Mesenchymal stem cell (in vitro differentiated cells and primary cell): Measurements from ENCODE around the gene KCTD17.
A peak's percentile ranks its signal among the peaks of the same experiment; 100 is the strongest.

Experiments
- DNase-seq: peaks from one replicate; pipeline ENCODE4 v3.0.0-alpha.2; 2013
- H2AFZ ChIP-seq: one replicate; pipeline ENCODE4 v1.6.1; 2013; ENCODE audit warnings: low read depth, mild to moderate bottlenecking, control low read depth, inconsistent platforms, low read length, moderate library complexity
- H2AK5ac ChIP-seq: 2 replicates; pipeline ENCODE4 v1.6.1; 2013; ENCODE audit warnings: low read length, moderate library complexity, mild to moderate bottlenecking, inconsistent platforms; ENCODE audit not compliant: severe bottlenecking
- H2BK120ac ChIP-seq: one replicate; pipeline ENCODE4 v1.6.1; 2013; ENCODE audit warnings: low read depth, mild to moderate bottlenecking, inconsistent platforms, low read length, moderate library complexity
- H2BK12ac ChIP-seq, 2 experiments: one replicate each; pipeline ENCODE4 v1.6.1; 2013; ENCODE audit warnings: inconsistent platforms in 2 of 2, low read length in 2 of 2, mild to moderate bottlenecking in 2 of 2, moderate library complexity in 2 of 2, control low read depth in 1 of 2
- H2BK15ac ChIP-seq: one replicate; pipeline ENCODE4 v1.6.1; 2013; ENCODE audit warnings: mild to moderate bottlenecking, low read depth, inconsistent platforms; ENCODE audit not compliant: poor library complexity, severe bottlenecking
- H2BK5ac ChIP-seq: 2 replicates; pipeline ENCODE4 v1.6.1; 2013; ENCODE audit warnings: low read depth, mild to moderate bottlenecking, low read length, control low read depth, inconsistent platforms; ENCODE audit not compliant: poor library complexity, severe bottlenecking
- H3K14ac ChIP-seq, 2 experiments: one replicate each; pipeline ENCODE4 v1.6.1; 2013; ENCODE audit warnings: inconsistent platforms in 2 of 2, low read length in 2 of 2, control low read depth in 1 of 2, mild to moderate bottlenecking in 1 of 2, moderate library complexity in 1 of 2
- H3K18ac ChIP-seq, 2 experiments: one replicate each; pipeline ENCODE4 v1.6.1; 2013; ENCODE audit warnings: inconsistent platforms in 2 of 2, low read length in 2 of 2, control low read depth in 1 of 2, low read depth in 1 of 2, mild to moderate bottlenecking in 1 of 2
- H3K23ac ChIP-seq, 2 experiments: one replicate each; pipeline ENCODE4 v1.6.1; 2013; ENCODE audit warnings: inconsistent platforms in 2 of 2, low read length in 2 of 2, mild to moderate bottlenecking in 2 of 2, moderate library complexity in 2 of 2, control low read depth in 1 of 2
- H3K27ac ChIP-seq: 2 replicates; pipeline ENCODE4 v1.5.1; 2013; ENCODE audit warnings: mild to moderate bottlenecking, moderate library complexity, low read length, control low read depth, inconsistent platforms; ENCODE audit not compliant: poor library complexity, severe bottlenecking
- H3K27me3 ChIP-seq, 2 experiments: 2 replicates each; pipeline versions ENCODE4 v1.6.1 to v1.7.0; 2013; ENCODE audit warnings: low read length in 2 of 2, mild to moderate bottlenecking in 2 of 2, moderate library complexity in 2 of 2, control low read depth in 1 of 2, inconsistent platforms in 1 of 2; ENCODE audit not compliant: control insufficient read depth in 1 of 2, insufficient read depth in 1 of 2
- H3K36me3 ChIP-seq, 2 experiments: 2 replicates each; pipeline versions ENCODE4 v1.6.1 to v1.7.0; 2013; ENCODE audit warnings: low read length in 2 of 2, control low read depth in 1 of 2, inconsistent platforms in 1 of 2, low read depth in 1 of 2, mild to moderate bottlenecking in 1 of 2; ENCODE audit not compliant: insufficient read depth in 2 of 2, control insufficient read depth in 1 of 2
- H3K4ac ChIP-seq, 2 experiments: one replicate each; pipeline ENCODE4 v1.6.1; 2013; ENCODE audit warnings: inconsistent platforms in 2 of 2, low read length in 2 of 2, mild to moderate bottlenecking in 2 of 2, moderate library complexity in 2 of 2, control low read depth in 1 of 2, low read depth in 1 of 2
- H3K4me1 ChIP-seq: 2 replicates; pipeline ENCODE4 v1.6.1; 2013; ENCODE audit warnings: low read depth, low read length, control low read depth; ENCODE audit not compliant: control insufficient read depth, insufficient read depth
- H3K4me2 ChIP-seq: 2 replicates; pipeline ENCODE4 v1.6.1; 2013; ENCODE audit warnings: low read length, mild to moderate bottlenecking, inconsistent platforms; ENCODE audit not compliant: poor library complexity, severe bottlenecking
- H3K4me3 ChIP-seq, 2 experiments: 2 replicates each; pipeline versions ENCODE4 v1.5.1 to v1.7.0; 2013; ENCODE audit warnings: low read length in 2 of 2, mild to moderate bottlenecking in 2 of 2, control low read depth in 1 of 2, low read depth in 1 of 2; ENCODE audit not compliant: insufficient read depth in 1 of 2
- H3K79me1 ChIP-seq: replicated peaks from 2 replicates; pipeline ENCODE4 v1.6.1; 2013; ENCODE audit warnings: mild to moderate bottlenecking, control low read depth, low read length, inconsistent platforms; ENCODE audit not compliant: poor library complexity, severe bottlenecking
- H3K9ac ChIP-seq: 2 replicates; pipeline ENCODE4 v1.7.0; 2013; ENCODE audit warnings: mild to moderate bottlenecking, low read length, moderate library complexity
- H3K9me3 ChIP-seq: 2 replicates; pipeline ENCODE4 v1.7.0; 2013; ENCODE audit warnings: mild to moderate bottlenecking, low read length; ENCODE audit not compliant: control insufficient read depth
- H4K8ac ChIP-seq: one replicate; pipeline ENCODE4 v1.6.1; 2013; ENCODE audit warnings: inconsistent platforms, mild to moderate bottlenecking, low read length, moderate library complexity
- H4K91ac ChIP-seq: one replicate; pipeline ENCODE4 v1.6.1; 2013; ENCODE audit warnings: mild to moderate bottlenecking, low read length, inconsistent platforms
- WGBS: methylation state at CpG from one replicate; pipeline ENCODE4 v1.1.7; 2013; ENCODE audit warnings: mixed read lengths; 5-methylcytosine and 5-hydroxymethylcytosine counted together

Gene KCTD17

GRCh38 chr22:37020192-37020479 lies 31.4 kb upstream of the KCTD17 start:
- peak overlapping the region; percentile 75 for H3K4me2 ChIP-seq
- peaks cover 56% of the 10 kb centered on the region for H3K79me1 ChIP-seq
- no peak overlapping the region for H2BK12ac ChIP-seq
- peak overlapping the region; percentile 85 to 87 for H3K4me3 ChIP-seq
- H3K4ac ChIP-seq: peak overlapping the region in 1 of 2 experiments; percentile 84
- peak overlapping the region; percentile 62 to 93 for H3K18ac ChIP-seq
- peak; percentile 63 for DNase-seq
- no peaks in the 10 kb centered on the region for H3K9me3 ChIP-seq
- H2BK15ac ChIP-seq: no peak overlapping the region
- peak overlapping the region; percentile 31 for H3K27ac ChIP-seq
- peak overlapping the region; percentile 77 for H3K9ac ChIP-seq
- 3% methylated on average over 4 of the region's 5 CpGs for WGBS
- H4K8ac ChIP-seq: peak overlapping the region; percentile 59
- no peak overlapping the region for H3K23ac ChIP-seq
- H2BK5ac ChIP-seq: no peak overlapping the region
- H4K91ac ChIP-seq: no peak overlapping the region
- H3K4me1 ChIP-seq: peaks cover 40% of the 10 kb centered on the region
- peaks cover 18 to 52% of the 10 kb centered on the region in 2 experiments for H3K36me3 ChIP-seq
- H2AK5ac ChIP-seq: no peak overlapping the region
- H3K27me3 ChIP-seq: no peaks in the 10 kb centered on the region
- peak overlapping the region in 1 of 2 experiments; percentile 23 for H3K14ac ChIP-seq
- peak overlapping the region; percentile 66 for H2AFZ ChIP-seq
- peak overlapping the region; percentile 100 for H2BK120ac ChIP-seq

DNA sequence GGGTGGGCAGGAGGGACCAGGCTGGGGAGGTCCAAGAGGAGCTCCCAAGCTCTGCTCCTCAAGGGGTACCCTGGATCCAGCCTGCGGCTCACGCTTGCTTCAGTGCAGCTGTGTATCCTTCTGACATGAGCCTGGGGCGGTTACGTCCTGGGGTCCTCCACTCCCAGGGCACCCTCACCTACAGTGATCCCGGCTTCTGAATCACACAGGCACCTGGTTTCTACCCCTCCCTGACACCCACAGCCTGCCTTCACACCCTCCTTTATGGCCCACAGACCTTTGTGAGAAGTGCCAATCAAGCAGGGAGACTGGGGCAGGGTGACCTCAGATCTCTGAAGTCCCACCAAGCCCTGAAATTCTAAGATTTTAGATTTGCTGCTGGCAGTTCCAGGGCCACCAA lies 30.5 kb upstream of the KCTD17 start:
- Histone ChIP-seq H3K9me3 (no peaks in the 10 kb centered on the region), H2BK120ac (no peak overlapping the region), H3K14ac (no peak overlapping the region), H2AFZ (no peak overlapping the region), H3K23ac (no peak overlapping the region), H2BK5ac (no peak overlapping the region), H2BK12ac (no peak overlapping the region), H3K4me3 (no peak overlapping the region), H2BK15ac (no peak overlapping the region), H3K18ac (no peak overlapping the region), H3K4me2 (no peak overlapping the region), H3K79me1 (peaks cover 62% of the 10 kb centered on the region), H4K91ac (no peak overlapping the region), H3K4me1 (peaks cover 40% of the 10 kb centered on the region), H4K8ac (no peak overlapping the region), H3K9ac (no peak overlapping the region), H3K4ac (no peak overlapping the region), H3K36me3 (peaks cover 27 to 57% of the 10 kb centered on the region in 2 experiments), H3K27me3 (no peaks in the 10 kb centered on the region), H3K27ac (no peak overlapping the region), H2AK5ac (peak overlapping the region; percentile 5)
- 94% methylated on average over 5 of the region's 5 CpGs for WGBS
- no peak for DNase-seq

- no peak overlapping the region for H3K4ac ChIP-seq
- H3K4me3 ChIP-seq: peak overlapping the region in 1 of 2 experiments; percentile 3
- no peak overlapping the region for H2BK5ac ChIP-seq
- H3K36me3 ChIP-seq: peaks cover 27 to 57% of the 10 kb centered on the region in 2 experiments
- peak overlapping the region; percentile 81 for H4K8ac ChIP-seq
- no peak overlapping the region for H3K18ac ChIP-seq
- peak; percentile 50 for DNase-seq
- H3K27ac ChIP-seq: no peak overlapping the region
- no peak overlapping the region for H3K4me2 ChIP-seq
- no peak overlapping the region for H3K9ac ChIP-seq
- no peak overlapping the region for H3K23ac ChIP-seq
- H4K91ac ChIP-seq: no peak overlapping the region
- H2AK5ac ChIP-seq: peak overlapping the region; percentile 19
- no peak overlapping the region for H2BK120ac ChIP-seq
- no peaks in the 10 kb centered on the region for H3K9me3 ChIP-seq
- no peak overlapping the region for H2BK12ac ChIP-seq
- H2BK15ac ChIP-seq: no peak overlapping the region
- WGBS: 80% methylated on average over 13 of the region's 13 CpGs
- no peak overlapping the region for H3K14ac ChIP-seq
- H3K79me1 ChIP-seq: peaks cover 64% of the 10 kb centered on the region
- no peaks in the 10 kb centered on the region for H3K27me3 ChIP-seq
- no peak overlapping the region for H2AFZ ChIP-seq
- peaks cover 37% of the 10 kb centered on the region for H3K4me1 ChIP-seq
These were observed 29.6 kb upstream of the KCTD17 start for GRCh38 chr22:37021710-37022482.

DNA sequence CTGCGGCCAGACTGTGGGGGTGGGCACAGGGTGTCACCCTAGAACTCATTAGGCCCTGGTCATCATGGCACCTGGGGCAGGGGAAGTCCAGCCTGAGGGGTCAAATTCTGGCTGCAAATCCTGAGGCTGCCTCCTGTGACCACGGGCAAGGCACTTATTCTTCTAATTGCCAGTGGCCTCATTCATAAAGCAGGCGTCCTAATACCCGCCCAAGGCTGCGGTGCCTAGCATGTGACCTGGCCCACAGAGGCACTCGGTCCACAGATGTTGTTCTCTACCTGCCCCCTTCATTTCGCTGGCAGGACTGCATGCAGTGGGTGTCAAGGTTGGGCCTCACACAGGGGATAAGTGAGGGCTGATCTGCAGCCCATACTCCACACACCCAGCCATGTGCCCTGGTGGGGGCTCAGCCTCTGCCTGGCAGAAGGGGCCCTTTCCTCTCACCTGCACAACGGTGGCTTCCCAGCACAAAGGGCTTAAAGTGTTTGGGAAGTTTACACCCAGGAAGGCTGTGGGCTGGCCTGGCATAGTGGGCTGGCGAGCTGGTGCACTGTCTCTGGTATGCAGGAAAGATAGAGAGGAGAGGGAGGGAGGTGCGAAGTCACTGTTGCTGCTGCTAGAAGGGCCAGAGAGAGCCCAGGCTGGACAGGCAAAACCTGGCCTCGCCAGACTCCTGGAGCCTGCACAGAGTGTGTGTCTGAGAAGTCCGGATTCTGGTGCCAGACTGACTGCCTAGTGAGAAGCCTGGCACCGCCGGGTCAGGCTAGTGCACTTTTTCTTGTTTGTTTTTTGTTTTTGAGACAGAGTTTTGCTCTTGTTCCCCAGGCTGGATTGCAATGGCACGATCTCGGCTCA lies 28.8 kb upstream of the KCTD17 start:
- H2BK12ac ChIP-seq: no peak overlapping the region
- peaks cover 60% of the 10 kb centered on the region for H3K79me1 ChIP-seq

More for the DNA sequence above, 28.8 kb upstream of the KCTD17 start:
- Histone ChIP-seq H3K27ac (no peak overlapping the region), H3K9ac (no peak overlapping the region), H2BK5ac (no peak overlapping the region), H3K4ac (no peak overlapping the region), H3K23ac (no peak overlapping the region), H4K8ac (peak overlapping the region; percentile 81), H3K4me2 (no peak overlapping the region), H3K9me3 (no peaks in the 10 kb centered on the region), H2BK120ac (no peak overlapping the region), H2AFZ (no peak overlapping the region), H3K14ac (no peak overlapping the region), H2BK15ac (no peak overlapping the region), H3K4me3 (peak overlapping the region in 1 of 2 experiments; percentile 3), H3K18ac (no peak overlapping the region), H4K91ac (no peak overlapping the region), H3K27me3 (no peaks in the 10 kb centered on the region), H3K36me3 (peaks cover 26 to 57% of the 10 kb centered on the region in 2 experiments), H2AK5ac (no peak overlapping the region), H3K4me1 (peaks cover 30% of the 10 kb centered on the region)
- WGBS: 96% methylated on average over 16 of the region's 16 CpGs
- no peak for DNase-seq
